GM21360 (cell line): ENCODE results near the gene ATXN3L.

Source experiments
- ATAC-seq: cut with Tn5 transposase; IDR thresholded peaks from one replicate; pipeline ENCODE4 v1.9.1; 2021; ENCODE audit warnings: mild to moderate bottlenecking, moderate library complexity; ENCODE audit not compliant: unreplicated experiment

ATXN3L gene

GRCh38 chrX:13270360-13270759 is 49.5 kb downstream of the ATXN3L start:
- ATAC-seq = no peak

GRCh38 chrX:13268874-13269273 is 51.0 kb downstream of the ATXN3L start:
- ATAC-seq = no peak
